Activated CD4-positive, alpha-beta memory T cell treated with anti-CD3 and anti-CD28 coated beads for 36 hours (primary cell): ENCODE results near the gene HNRNPD. TPM values are rescaled to one million over a fixed set of nuclear protein-coding genes. Genes with fewer than 3 reads are reported as not detected.
"Not testable (repeated sequence)": the region's sequence is repeated elsewhere in the genome, so short reads cannot be mapped to it uniquely, and the experiment has no call there.

ENCODE experiments used
- CTCF ChIA-PET: fragments of 350-600 bp; sonication (Branson Sonifier 250); formaldehyde crosslinking; loops from one replicate; lab custom pipeline; 2021; ENCODE audit warnings: antibody characterized with exemption, inconsistent platforms; lab: Charles Lee
- POLR2A ChIA-PET: fragments of 350-600 bp; sonication (Branson Sonifier 250); formaldehyde crosslinking; loops from one replicate; lab custom pipeline; 2021; ENCODE audit warnings: antibody characterized with exemption; lab: Charles Lee
- DNase-seq: peaks from one replicate; pipeline ENCODE4 v3.0.0-alpha.2; 2020
- H3K27ac Mint-ChIP-seq: one replicate; pipeline ENCODE4 v1.8.0; 2021; ENCODE audit warnings: mixed read lengths
- H3K27me3 Mint-ChIP-seq: one replicate; pipeline ENCODE4 v1.8.0; 2021; ENCODE audit warnings: mixed read lengths
- H3K36me3 Mint-ChIP-seq: one replicate; pipeline ENCODE4 v1.8.0; 2021; ENCODE audit warnings: mixed read lengths
- H3K4me1 Mint-ChIP-seq: one replicate; pipeline ENCODE4 v1.8.0; 2021; ENCODE audit warnings: low read depth, mixed read lengths
- H3K4me3 Mint-ChIP-seq: one replicate; pipeline ENCODE4 v1.8.0; 2021; ENCODE audit warnings: mild to moderate bottlenecking, mixed read lengths
- H3K9me3 Mint-ChIP-seq: one replicate; pipeline ENCODE4 v1.8.0; 2021; ENCODE audit warnings: mixed read lengths
- intact Hi-C: fragments of 100-400 bp; cut with micrococcal nuclease; formaldehyde crosslinking; loops from one replicate; pipeline ENCODE4 v1.15.1; 2023
- total RNA-seq, 2 experiments: library from RNA; stranded (reverse); gene quantifications; one replicate each; pipeline ENCODE4 v1.2.3, GENCODE V29; 2021

HNRNPD gene
- total RNA-seq, 2 experiments from 2014 or later, result 398 to 400 TPM

DNA sequence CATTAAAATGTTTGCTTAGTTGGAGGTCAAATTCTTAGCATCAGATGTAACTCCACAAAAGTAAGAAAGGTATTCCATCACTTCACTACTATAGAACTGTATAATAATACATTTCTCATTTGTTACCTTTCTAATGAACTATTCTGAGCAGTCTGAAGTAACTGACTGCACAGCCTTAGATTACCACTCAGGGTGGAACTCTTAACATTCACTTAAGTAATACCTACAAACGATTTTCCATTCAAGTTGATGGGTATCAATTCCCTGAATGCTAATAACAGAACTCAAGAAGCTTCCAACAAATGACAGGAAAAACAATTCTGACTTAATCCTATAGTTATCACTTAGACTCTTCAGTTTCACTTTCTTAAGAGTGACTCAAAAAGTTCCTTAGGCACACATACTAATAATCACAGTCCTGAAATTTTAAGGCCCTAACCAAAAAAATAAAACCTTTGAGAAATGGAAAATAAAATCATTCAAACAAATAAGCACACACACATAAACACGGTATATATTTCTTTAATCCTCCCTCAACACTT lies 20.9 kb downstream of the HNRNPD start:
- intact Hi-C loops, result loop anchor here (1.0 kb wide), 1 partner anchor 21 kb away; no protein-coding TSS in a partner anchor
- Mint-ChIP-seq H3K4me3 (peak overlapping the region; percentile 29), H3K27ac (peak overlapping the region; percentile 88), H3K36me3 (peaks cover 66% of the 10 kb centered on the region), H3K9me3 (no peaks in the 10 kb centered on the region), H3K4me1 (peaks cover 50% of the 10 kb centered on the region), H3K27me3 (no peaks in the 10 kb centered on the region)
- POLR2A ChIA-PET, result interaction anchor here (0.6 to 2.0 kb wide), 4 partner anchors 9 to 75 kb away, joined by 3 to 5 read pairs (median 4); no protein-coding TSS in a partner anchor
- CTCF ChIA-PET, result interaction anchor here (1.4 kb wide), 1 partner anchor 386 kb away, joined by 3 read pairs; no protein-coding TSS in a partner anchor
- DNase-seq, result no peak

DNA sequence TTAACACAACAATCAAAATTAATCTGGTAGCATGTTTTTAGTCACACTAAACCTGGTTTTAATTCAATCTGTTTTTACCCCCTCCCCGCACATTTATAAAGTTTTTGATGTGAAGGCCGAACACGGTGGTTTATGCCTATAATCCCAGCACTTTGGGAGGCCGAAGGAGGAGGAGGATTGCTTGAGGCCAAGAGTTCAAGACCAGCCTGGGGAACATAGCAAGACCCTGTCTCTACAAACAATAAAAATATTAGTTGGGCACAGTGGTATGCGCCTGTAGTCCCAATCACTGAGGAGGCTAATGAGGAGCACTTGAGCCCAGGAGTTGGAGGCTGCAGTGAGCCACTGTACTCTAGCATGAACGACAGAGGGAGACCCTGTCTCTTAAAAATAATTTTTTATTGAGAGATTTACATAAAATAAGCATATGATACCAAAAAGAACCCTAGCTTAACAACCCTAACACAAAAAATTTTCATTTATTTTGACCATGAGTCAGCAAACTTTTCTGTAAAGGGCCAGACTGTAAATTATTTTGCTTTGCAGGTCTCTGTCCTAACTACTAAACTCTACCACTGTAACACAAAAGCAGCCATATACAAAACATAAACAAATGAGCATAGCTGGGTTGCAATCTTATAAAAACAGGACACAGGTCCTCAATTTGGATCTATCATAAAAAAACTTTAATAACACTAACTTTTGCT lies 21.5 kb downstream of the HNRNPD start:
- Mint-ChIP-seq H3K27me3 (no peaks in the 10 kb centered on the region), H3K4me3 (peak overlapping the region; percentile 29), H3K4me1 (peaks cover 43% of the 10 kb centered on the region), H3K36me3 (peaks cover 59% of the 10 kb centered on the region), H3K9me3 (no peaks in the 10 kb centered on the region), H3K27ac (peak overlapping the region; percentile 88)
- CTCF ChIA-PET, result interaction anchor here (1.4 kb wide), 1 partner anchor 387 kb away, joined by 3 read pairs; no protein-coding TSS in a partner anchor
- intact Hi-C loops, result no loop called here
- POLR2A ChIA-PET, result interaction anchor here (1.0 to 2.0 kb wide), 3 partner anchors 16 to 75 kb away, joined by 3 to 5 read pairs (median 4); no protein-coding TSS in a partner anchor
- DNase-seq, result no peak

DNA sequence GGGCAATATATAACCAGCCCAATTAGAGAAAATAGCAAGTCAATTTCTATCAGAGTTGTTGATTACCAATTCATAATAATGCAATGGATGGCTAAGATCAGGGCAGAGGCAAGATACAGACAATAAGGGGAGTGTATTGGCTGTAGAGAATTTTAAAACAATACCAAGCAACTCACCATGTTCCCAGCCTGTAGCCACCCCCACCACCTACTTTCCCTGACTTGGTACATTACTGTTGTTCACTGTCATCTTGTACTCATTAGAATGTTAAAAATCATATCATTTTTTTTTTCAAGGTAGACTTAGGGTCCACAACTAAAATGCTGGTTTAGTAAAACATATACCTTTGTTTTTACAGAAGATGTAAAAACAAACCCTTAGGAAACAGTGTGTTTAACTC lies 27.7 kb downstream of the HNRNPD start:
- H3K27me3 Mint-ChIP-seq, result no peaks in the 10 kb centered on the region
- ChIA-PET POLR2A (no interaction called here), CTCF (no interaction called here)
- intact Hi-C loops, result no loop called here
- H3K9me3 Mint-ChIP-seq, result no peaks in the 10 kb centered on the region
- H3K4me1 Mint-ChIP-seq, result peaks cover 9% of the 10 kb centered on the region
- H3K27ac Mint-ChIP-seq, result no peak overlapping the region
- no peak overlapping the region for H3K4me3 Mint-ChIP-seq
- peaks cover 27% of the 10 kb centered on the region for H3K36me3 Mint-ChIP-seq
- DNase-seq, result no peak

DNA sequence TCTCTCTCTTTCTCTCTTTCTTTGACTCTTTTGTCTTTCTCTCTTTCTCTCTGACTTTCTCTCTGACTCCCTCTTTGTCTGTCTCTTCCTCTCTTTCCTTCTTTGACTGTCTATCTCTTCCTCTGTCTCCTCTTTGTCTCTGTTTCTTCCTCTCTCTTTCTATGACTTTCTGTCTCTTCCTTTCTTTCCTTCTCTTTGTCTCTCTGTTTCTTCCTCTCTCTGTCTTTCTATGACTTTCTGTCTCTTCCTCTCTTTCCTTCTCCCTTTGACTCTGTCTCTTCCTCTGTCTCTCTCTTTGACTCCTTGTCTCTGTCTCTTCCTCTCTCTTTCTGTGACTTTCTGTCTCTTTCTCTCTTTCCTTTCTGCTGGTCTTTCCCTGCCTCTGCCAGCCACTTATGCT lies 38.7 kb downstream of the HNRNPD start:
- intact Hi-C loops, result no loop called here
- Mint-ChIP-seq H3K27ac (no peak overlapping the region), H3K36me3 (peaks cover 14% of the 10 kb centered on the region), H3K9me3 (peaks cover 9% of the 10 kb centered on the region), H3K4me3 (no peak overlapping the region), H3K4me1 (no peaks in the 10 kb centered on the region), H3K27me3 (no peaks in the 10 kb centered on the region)
- CTCF ChIA-PET, result no interaction called here
- POLR2A ChIA-PET, result no interaction called here
- DNase-seq, result no peak

DNA sequence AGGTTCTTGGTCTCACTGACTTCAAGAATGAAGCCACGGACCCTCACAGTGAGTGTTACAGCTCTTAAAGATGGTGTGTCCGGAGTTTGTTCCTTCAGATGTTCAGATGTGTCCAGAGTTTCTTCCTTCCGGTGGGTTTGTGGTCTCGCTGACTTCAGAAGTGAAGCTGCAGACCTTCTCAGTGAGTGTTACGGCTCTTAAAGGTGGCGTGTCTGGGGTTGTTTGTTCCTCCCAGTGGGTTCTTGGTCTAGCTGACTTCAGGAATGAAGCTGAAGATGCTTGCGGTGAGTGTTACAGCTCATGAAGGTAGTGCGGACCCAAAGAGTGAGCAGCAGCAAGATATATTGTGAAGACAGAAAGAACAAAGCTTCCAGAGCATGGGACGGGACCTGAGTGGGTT lies 40.1 kb downstream of the HNRNPD start:
- H3K27me3 Mint-ChIP-seq, POLR2A ChIA-PET, H3K4me1 Mint-ChIP-seq, DNase-seq, CTCF ChIA-PET, H3K4me3 Mint-ChIP-seq, H3K27ac Mint-ChIP-seq, intact Hi-C loops: not testable (repeated sequence)
- Mint-ChIP-seq H3K36me3 (peaks cover 11% of the 10 kb centered on the region), H3K9me3 (peaks cover 11% of the 10 kb centered on the region)

DNA sequence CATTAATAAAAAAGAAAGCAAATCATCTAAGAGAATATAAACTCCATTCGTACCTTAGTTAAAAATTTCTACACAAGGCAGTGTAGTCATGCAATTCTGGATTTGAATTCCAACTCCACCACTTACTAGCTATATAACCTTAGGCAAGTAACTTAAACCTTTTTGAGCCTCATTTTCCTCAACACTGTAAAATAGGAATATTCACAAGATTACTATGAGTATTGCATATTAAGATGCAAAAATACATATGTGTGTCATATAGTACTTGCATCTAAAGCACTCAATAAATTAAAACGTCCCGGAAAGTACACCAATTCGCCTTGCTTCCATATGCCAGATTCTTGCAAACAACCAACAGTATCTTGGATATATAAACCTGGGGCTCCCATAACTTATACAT lies 42.0 kb downstream of the HNRNPD start:
- DNase-seq, result no peak
- H3K9me3 Mint-ChIP-seq, result peaks cover 11% of the 10 kb centered on the region
- H3K27ac Mint-ChIP-seq, result no peak overlapping the region
- ChIA-PET CTCF (no interaction called here), POLR2A (no interaction called here)
- intact Hi-C loops, result no loop called here
- H3K4me1 Mint-ChIP-seq, result no peaks in the 10 kb centered on the region
- no peak overlapping the region for H3K4me3 Mint-ChIP-seq
- H3K36me3 Mint-ChIP-seq, result peaks cover 3% of the 10 kb centered on the region
- no peaks in the 10 kb centered on the region for H3K27me3 Mint-ChIP-seq

DNA sequence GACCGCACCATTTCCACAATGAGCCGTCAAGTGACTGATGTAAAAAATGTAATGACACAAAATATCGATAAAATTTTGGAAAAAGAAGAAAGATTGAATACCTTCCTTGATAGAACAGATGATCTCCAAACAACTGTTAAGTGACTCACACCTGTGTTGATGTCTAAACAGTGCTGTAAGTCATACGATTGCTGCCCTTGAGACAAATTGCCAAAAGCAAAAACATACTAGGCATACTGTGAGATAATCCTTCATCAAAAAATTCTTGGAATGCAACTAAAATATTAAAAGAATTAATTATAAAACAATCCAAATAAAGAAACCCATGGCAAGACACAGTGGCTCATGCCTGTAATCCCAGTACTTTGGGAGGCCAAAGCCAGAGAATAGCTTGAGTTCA lies 53.4 kb downstream of the HNRNPD start:
- peaks cover 2% of the 10 kb centered on the region for H3K36me3 Mint-ChIP-seq
- DNase-seq, result no peak
- no peaks in the 10 kb centered on the region for H3K4me1 Mint-ChIP-seq
- peaks cover 3% of the 10 kb centered on the region for H3K27me3 Mint-ChIP-seq
- no peak overlapping the region for H3K27ac Mint-ChIP-seq
- H3K9me3 Mint-ChIP-seq, result peaks cover 5% of the 10 kb centered on the region
- no peak overlapping the region for H3K4me3 Mint-ChIP-seq
- ChIA-PET POLR2A (no interaction called here), CTCF (no interaction called here)
- intact Hi-C loops, result no loop called here

DNA sequence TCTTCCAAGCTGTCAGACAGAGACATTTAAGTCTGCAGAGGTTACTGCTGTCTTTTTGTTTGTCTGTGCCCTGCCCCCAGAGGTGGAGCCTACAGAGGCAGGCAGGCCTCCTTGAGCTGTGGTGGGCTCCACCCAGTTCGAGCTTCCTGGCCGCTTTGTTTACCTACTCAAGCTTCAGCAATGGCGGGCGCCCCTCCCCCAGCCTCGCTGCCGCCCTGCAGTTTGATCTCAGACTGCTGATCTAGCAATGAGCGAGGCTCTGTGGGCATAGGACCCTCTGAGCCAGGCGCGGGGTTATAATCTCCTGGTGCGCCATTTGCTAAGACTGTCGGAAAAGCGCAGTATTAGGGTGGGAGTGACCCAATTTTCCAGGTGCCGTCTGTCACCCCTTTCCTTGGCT lies 70.7 kb downstream of the HNRNPD start:
- H3K4me3 Mint-ChIP-seq, H3K27ac Mint-ChIP-seq, H3K9me3 Mint-ChIP-seq, H3K4me1 Mint-ChIP-seq, DNase-seq, intact Hi-C loops, H3K36me3 Mint-ChIP-seq, POLR2A ChIA-PET, CTCF ChIA-PET, H3K27me3 Mint-ChIP-seq: not testable (repeated sequence)

Other genes starting within 250 kb of the HNRNPD start
- gene HNRNPDL, start 56.5 kb upstream of the HNRNPD start, total RNA-seq, result 100 to 1,000 TPM; 264 to 277 TPM
- 10 to 100 TPM; 69.2 to 70.8 TPM for gene ENOPH1, start 56.6 kb upstream of the HNRNPD start, total RNA-seq
- not detected for gene TMEM150C, start 188.0 kb upstream of the HNRNPD start, total RNA-seq